Esophagus squamous epithelium (tissue), 5 donors: ENCODE results near the gene CDKN2A. TPM values are rescaled to one million over a fixed set of nuclear protein-coding genes. Genes with fewer than 3 reads are reported as not detected.

Source experiments
- DNase-seq: peaks from one replicate; lab custom pipeline; 2025; lab: John Stamatoyannopoulos, UW
- H3K27ac ChIP-seq, 4 donors: fragments of 200-600 bp; sonication (generic); one replicate each; pipeline ENCODE4 v1.5.1; 2016 to 2019; ENCODE audit warnings: mild to moderate bottlenecking in 1 of 4
- H3K27me3 ChIP-seq, 4 donors: fragments of 200-600 bp; sonication (generic); 1 replicate in 3 of 4; 2 replicates in 1 of 4; pipeline versions ENCODE4 v1.5.1 to v1.6.0; 2017 to 2021; ENCODE audit warnings: antibody characterized with exemption in 1 of 4
- H3K36me3 ChIP-seq, 3 donors: fragments of 200-600 bp; sonication (generic); one replicate each; pipeline ENCODE4 v1.5.1; 2016 to 2019
- H3K4me1 ChIP-seq, 3 donors: fragments of 200-600 bp; sonication (generic); one replicate each; pipeline ENCODE4 v1.5.1; 2017 to 2019
- H3K4me3 ChIP-seq, 4 donors: fragments of 200-600 bp; sonication (generic); 1 replicate in 3 of 4; 2 replicates in 1 of 4; pipeline ENCODE4 v1.5.1; 2016 to 2019; ENCODE audit warnings: mild to moderate bottlenecking in 2 of 4, moderate library complexity in 1 of 4
- H3K9me3 ChIP-seq, 3 donors: fragments of 200-600 bp; sonication (generic); one replicate each; pipeline ENCODE4 v1.5.1; 2016 to 2019
- POLR2A ChIP-seq, 4 donors: fragments of 450-650 bp; IDR thresholded peaks; one replicate each; pipeline ENCODE4 v1.6.1; 2017; ENCODE audit warnings: antibody characterized with exemption in 4 of 4, mild to moderate bottlenecking in 4 of 4, moderate library complexity in 3 of 4
- WGBS, 2 donors: methylation state at CpG; one replicate each; pipeline ENCODE4 v1.1.5; 2018; 5-methylcytosine and 5-hydroxymethylcytosine counted together
- intact Hi-C: fragments of 100-400 bp; cut with DNase I; formaldehyde crosslinking; loops from one replicate; pipeline ENCODE4 v1.15.0; 2022
- total RNA-seq, 4 donors: library from RNA; depleted of rRNA; stranded (reverse); fragments of >200 nt; gene quantifications; one replicate each; pipeline ENCODE4 v1.1.0, GENCODE V29; 2016
- TF ChIP-seq, protein P1 (sequence below), 6 experiments: fragments of 450-650 bp in 4 of 6; fragments of 200-600 bp in 2 of 6; sonication (generic) in 2 of 6; IDR thresholded peaks; one replicate each; pipeline ENCODE4 v1.5.1; 2016 to 2019; ENCODE audit warnings: antibody characterized with exemption in 6 of 6, mild to moderate bottlenecking in 4 of 6, moderate library complexity in 4 of 6
- donor health status: DM: yes; HTN: yes; CAD: no.

CDKN2A gene
- total RNA-seq, 4 donors from 2014 or later: 1.5 to 20.2 (median 7.1) TPM

DNA sequence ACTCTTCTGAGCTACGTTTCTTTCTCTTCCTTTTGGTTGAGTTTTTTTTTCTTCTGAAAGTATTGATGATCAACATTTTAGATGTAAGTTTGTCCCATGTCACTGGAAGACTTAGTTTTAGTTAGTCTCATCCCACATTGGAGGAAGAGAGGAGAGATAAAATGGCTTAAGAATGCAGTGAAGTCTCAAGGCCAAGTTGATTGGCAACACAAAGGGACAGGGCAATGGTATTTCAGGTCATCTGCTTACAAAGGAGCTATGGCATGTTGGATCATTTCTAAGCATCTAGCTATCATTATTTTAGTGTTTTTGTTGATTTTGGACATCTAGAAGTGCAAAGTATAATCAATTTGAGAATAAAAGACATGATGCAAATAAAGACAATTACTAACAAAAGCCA is 58.6 kb downstream of the CDKN2A start:
- H3K27ac ChIP-seq: no peak overlapping the region
- intact Hi-C loops: no loop called here
- no peaks in the 10 kb centered on the region for H3K9me3 ChIP-seq
- H3K4me1 ChIP-seq: no peaks in the 10 kb centered on the region
- WGBS, 2 donors: 71 to 84% methylated on average over 1 of the region's 1 CpG
- H3K27me3 ChIP-seq: no peaks in the 10 kb centered on the region
- no peak overlapping the region for H3K4me3 ChIP-seq
- TF ChIP-seq, protein P1, sequence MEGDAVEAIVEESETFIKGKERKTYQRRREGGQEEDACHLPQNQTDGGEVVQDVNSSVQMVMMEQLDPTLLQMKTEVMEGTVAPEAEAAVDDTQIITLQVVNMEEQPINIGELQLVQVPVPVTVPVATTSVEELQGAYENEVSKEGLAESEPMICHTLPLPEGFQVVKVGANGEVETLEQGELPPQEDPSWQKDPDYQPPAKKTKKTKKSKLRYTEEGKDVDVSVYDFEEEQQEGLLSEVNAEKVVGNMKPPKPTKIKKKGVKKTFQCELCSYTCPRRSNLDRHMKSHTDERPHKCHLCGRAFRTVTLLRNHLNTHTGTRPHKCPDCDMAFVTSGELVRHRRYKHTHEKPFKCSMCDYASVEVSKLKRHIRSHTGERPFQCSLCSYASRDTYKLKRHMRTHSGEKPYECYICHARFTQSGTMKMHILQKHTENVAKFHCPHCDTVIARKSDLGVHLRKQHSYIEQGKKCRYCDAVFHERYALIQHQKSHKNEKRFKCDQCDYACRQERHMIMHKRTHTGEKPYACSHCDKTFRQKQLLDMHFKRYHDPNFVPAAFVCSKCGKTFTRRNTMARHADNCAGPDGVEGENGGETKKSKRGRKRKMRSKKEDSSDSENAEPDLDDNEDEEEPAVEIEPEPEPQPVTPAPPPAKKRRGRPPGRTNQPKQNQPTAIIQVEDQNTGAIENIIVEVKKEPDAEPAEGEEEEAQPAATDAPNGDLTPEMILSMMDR (IDR thresholded peaks at IDR 0.05): no peak
- no peak for TF ChIP-seq POLR2A (IDR thresholded peaks at IDR 0.05)
- no peak for DNase-seq
- H3K36me3 ChIP-seq: peaks cover 0 to 18% (median 0%) of the 10 kb centered on the region in 3 donors

DNA sequence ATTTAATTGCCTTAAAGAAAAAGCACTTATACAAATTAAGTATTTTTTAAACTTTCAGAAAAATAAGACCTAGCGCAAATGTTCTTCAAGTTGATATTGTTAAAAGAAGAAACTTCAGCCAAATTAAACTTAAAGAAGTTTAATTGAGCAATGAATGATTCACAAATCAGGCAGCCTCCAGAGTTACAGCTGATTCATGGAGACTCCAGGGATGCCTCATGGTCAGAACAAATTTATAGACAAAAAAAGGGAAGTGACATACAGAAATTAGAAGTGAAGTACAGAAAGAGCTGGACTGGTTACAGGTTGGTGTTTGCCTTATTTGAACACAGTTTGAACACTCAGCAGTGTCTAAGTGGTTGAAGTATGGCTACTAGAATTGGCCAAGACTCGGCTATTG is 60.3 kb downstream of the CDKN2A start:
- Histone ChIP-seq H3K9me3 (no peaks in the 10 kb centered on the region), H3K27ac (no peak overlapping the region), H3K4me1 (no peaks in the 10 kb centered on the region), H3K27me3 (no peaks in the 10 kb centered on the region), H3K4me3 (no peak overlapping the region), H3K36me3 (peaks cover 0 to 18% (median 0%) of the 10 kb centered on the region in 3 donors)
- TF ChIP-seq, protein P1 (IDR thresholded peaks at IDR 0.05): no peak
- TF ChIP-seq POLR2A (IDR thresholded peaks at IDR 0.05): no peak
- intact Hi-C loops: no loop called here
- no peak for DNase-seq
- 89 to 92% methylated on average over 2 of the region's 2 CpGs for WGBS, 2 donors

DNA sequence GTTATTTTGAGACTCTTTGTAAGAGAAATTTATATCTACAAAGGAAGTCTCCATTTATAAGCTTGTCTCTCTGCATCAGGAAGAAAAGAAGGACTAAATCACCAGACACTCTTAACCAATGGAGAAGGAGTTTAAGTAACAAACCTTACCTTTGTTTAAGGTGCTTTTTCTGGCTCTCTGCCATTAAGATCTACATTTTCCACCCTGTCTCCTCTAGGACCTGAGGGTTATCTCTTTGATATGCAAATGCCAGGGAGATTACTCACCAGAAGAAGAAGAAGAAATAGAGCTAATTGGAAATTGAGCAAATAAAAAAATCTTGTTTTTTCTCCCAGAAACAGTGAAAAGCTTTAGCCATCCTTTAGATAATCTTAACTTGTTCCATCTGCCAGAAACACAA is 60.9 kb downstream of the CDKN2A start:
- Histone ChIP-seq H3K9me3 (no peaks in the 10 kb centered on the region), H3K27me3 (no peaks in the 10 kb centered on the region), H3K27ac (no peak overlapping the region), H3K4me3 (no peak overlapping the region), H3K4me1 (no peaks in the 10 kb centered on the region), H3K36me3 (peaks cover 0 to 18% (median 0%) of the 10 kb centered on the region in 3 donors)
- no peak for DNase-seq
- TF ChIP-seq, protein P1 (IDR thresholded peaks at IDR 0.05): no peak
- TF ChIP-seq POLR2A (IDR thresholded peaks at IDR 0.05): no peak
- intact Hi-C loops: no loop called here

GRCh38 chr9:21931428-21931827 is 62.8 kb downstream of the CDKN2A start:
- H3K36me3 ChIP-seq: peaks cover 0 to 18% (median 0%) of the 10 kb centered on the region in 3 donors
- TF ChIP-seq, protein P1 (IDR thresholded peaks at IDR 0.05): no peak
- TF ChIP-seq POLR2A (IDR thresholded peaks at IDR 0.05): no peak
- no peaks in the 10 kb centered on the region for H3K27me3 ChIP-seq
- no peak overlapping the region for H3K4me3 ChIP-seq
- H3K4me1 ChIP-seq: no peaks in the 10 kb centered on the region
- DNase-seq: no peak
- H3K9me3 ChIP-seq: no peaks in the 10 kb centered on the region
- intact Hi-C loops: no loop called here
- no peak overlapping the region for H3K27ac ChIP-seq
- 58% methylated on average over 1 of the region's 1 CpG for WGBS, 2 donors

GRCh38 chr9:21927752-21928151 is 66.4 kb downstream of the CDKN2A start:
- H3K4me3 ChIP-seq: no peak overlapping the region
- H3K27me3 ChIP-seq: no peaks in the 10 kb centered on the region
- no peak overlapping the region for H3K27ac ChIP-seq
- no peaks in the 10 kb centered on the region for H3K9me3 ChIP-seq
- TF ChIP-seq, protein P1 (IDR thresholded peaks at IDR 0.05): no peak
- TF ChIP-seq POLR2A (IDR thresholded peaks at IDR 0.05): no peak
- no peaks in the 10 kb centered on the region for H3K4me1 ChIP-seq
- H3K36me3 ChIP-seq: peaks cover 0 to 18% (median 0%) of the 10 kb centered on the region in 3 donors
- DNase-seq: no peak
- intact Hi-C loops: loop anchor here (10.0 kb wide), 1 partner anchor 73 kb away; no protein-coding TSS in a partner anchor
